C4-2B (cell line): ENCODE data around the gene MED9.

Experiments
- ZFX ChIP-seq: fragments of 450-650 bp; IDR thresholded peaks from 2 replicates; pipeline ENCODE4 v1.6.1; 2017
- TF ChIP-seq, protein P1 (sequence below): fragments of 450-650 bp; conservative IDR thresholded peaks from 2 replicates; pipeline ENCODE4 v1.5.1; 2017; ENCODE audit warnings: mild to moderate bottlenecking

DNA sequence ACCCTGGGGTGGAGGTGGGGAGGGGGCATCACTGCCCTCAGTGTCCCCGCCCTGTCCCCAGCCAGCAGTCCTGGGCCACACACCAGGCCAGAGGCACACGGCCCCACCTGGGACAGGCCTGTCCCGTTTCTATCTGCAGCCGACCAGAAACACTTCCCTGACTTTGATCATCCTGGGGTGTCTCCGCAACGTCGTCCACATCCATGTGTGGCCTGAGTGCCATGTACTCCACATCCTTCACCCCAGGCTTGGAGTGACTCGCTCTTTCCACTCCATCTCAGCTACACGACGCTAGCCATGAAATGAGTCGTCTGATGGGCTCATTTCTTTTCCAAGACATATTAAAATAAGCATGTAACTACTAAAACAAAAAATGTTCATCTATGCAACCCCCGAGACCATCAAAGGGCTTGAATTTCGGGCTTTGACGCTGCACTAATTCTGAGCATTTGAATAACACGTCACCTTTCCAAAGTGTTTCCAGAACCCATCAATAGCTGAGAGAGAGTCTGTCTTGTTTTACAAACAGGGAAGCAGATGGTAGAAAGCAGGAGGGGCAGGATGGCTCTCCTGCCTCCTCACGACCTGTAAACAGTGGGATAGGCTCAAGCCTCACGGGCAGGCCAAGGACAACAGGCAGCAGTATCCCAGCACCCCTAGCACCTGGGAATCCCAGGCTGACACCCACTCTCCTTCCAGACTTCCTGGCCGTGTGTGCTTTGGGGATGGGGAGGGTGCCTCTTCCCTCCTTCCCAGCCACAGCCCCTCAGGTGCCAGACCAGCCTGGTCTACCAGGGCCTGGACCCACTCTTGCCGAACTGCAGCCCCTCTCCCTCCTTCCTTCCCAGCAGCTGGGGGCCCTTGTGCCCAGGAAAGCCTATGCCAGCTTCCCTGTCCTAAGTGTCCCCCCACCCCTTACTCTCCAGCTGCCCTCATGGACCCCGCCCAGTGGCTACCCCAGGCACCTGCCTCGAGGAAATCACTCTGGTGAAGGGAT is 39.4 kb downstream of the MED9 start:
- TF ChIP-seq, protein P1, sequence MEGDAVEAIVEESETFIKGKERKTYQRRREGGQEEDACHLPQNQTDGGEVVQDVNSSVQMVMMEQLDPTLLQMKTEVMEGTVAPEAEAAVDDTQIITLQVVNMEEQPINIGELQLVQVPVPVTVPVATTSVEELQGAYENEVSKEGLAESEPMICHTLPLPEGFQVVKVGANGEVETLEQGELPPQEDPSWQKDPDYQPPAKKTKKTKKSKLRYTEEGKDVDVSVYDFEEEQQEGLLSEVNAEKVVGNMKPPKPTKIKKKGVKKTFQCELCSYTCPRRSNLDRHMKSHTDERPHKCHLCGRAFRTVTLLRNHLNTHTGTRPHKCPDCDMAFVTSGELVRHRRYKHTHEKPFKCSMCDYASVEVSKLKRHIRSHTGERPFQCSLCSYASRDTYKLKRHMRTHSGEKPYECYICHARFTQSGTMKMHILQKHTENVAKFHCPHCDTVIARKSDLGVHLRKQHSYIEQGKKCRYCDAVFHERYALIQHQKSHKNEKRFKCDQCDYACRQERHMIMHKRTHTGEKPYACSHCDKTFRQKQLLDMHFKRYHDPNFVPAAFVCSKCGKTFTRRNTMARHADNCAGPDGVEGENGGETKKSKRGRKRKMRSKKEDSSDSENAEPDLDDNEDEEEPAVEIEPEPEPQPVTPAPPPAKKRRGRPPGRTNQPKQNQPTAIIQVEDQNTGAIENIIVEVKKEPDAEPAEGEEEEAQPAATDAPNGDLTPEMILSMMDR, result no peak
- TF ChIP-seq ZFX, result no peak
